Activated CD4-positive, CD25-positive, alpha-beta regulatory T cell (primary cell): ENCODE data around the gene TMEM127.
A peak's percentile ranks its signal among the peaks of the same experiment; 100 is the strongest.
"Not testable (repeated sequence)": the region's sequence is repeated elsewhere in the genome, so short reads cannot be mapped to it uniquely, and the experiment has no call there.

Source experiments
- DNase-seq, 4 experiments: peaks; one replicate each; lab custom pipeline; 2025; lab: John Stamatoyannopoulos, UW

TMEM127 gene

DNA sequence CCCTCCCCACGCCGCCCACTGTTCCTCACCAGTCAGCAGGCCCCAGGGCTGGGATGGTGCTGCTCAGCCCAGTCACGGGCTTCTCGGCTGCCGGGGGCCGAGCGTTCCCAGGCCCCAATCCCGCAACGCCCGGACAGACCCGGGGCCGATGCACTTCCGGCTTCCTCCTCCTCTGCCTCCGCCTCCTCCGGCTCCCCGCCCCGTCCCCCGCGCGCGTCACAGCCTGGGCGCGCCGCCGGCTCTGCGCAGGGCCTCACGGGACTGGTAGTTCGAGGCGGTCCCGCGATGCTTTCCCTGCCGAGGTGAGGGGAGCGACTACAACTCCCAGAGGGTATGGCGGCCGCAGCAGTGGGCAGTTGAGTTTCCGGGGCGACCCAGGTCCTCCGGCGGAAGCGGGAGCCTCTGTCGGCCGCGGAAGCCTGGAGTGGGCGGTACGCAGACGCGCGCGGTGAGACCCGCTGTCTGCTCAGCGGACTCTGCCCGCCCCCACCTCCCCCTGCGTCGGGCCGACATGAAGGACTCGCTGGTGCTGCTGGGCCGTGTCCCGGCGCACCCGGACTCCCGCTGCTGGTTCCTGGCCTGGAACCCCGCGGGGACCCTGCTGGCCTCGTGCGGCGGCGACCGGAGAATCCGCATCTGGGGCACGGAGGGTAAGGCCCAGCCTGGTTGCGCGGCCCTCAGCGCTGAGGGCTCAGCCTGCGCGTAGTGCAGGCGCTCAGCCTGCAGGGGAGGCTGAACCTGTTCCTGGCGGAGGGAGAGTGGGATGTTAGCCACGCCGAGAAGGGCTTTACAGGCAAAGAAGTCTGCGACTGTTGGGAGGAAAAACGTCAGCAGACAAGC lies at the start of gene TMEM127, which contains the start of gene CIAO1:
TSS of gene TMEM127 (minus strand) at position 158 of the 840 bp plus-strand sequence. CDS start 616 bp downstream, outside the sequence.
TSS of gene CIAO1 (plus strand) at position 386 of the 840 bp plus-strand sequence. CDS start at position 512, 126 bp downstream.
- DNase-seq = peak; percentile 95 to 98 (median 96)

DNA sequence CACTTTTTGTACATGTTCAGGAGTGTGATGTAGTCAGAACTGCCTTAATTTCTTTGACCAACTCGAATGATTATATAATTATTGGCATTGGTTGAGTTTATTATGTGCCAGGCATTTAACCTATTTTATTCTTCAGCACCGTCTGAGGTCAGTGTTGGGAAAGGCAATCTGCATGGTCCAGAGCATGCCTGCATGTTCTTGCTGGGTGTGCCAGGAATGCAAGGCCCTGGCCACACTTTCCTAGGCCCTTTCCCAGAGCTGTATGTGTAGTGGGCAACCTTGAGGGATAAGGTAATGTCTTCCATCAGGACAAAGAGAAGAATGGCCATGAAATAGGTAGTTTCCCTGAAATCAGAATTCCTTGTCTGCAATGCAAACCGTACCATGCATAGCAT lies 49.2 kb upstream of the TMEM127 start:
- no peak for DNase-seq

DNA sequence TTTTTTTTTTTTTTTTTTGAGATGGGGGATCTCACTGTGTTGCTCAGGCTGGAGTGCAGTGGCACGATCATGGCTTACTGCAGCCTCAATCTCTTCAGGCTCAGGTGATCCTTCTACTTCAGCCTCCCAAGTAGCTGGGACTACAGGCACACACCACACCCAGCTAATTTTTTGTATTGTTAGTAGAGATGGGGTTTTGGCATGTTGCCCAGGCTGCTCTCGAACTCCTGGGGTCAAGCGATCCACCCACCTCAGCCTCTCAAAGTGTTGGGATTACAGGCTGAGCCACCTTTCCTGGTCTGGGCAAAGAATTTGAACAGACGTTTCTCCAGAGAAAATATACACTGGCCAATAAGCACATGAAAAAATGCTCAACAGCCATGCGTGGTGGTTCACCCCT lies 42.5 kb upstream of the TMEM127 start:
- DNase-seq = no peak

DNA sequence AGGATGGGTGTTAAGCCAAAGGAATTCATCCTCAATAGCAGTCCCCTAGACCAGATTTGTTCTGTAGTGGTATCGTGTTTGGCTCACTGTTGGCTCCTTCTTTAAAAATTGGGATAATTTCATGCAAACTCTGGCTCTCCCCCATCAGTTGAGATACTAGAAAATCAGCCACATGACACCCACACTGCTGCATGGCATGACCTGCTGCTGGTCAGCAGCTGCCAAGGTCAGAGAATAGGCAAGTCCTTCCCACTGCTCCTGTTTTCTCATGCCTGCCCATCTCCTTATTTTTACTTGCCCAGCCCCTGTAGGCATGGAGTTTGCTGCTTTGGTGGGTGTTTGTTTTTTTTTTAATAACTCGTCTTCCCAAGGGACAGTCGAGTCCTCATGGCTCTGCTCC lies 40.6 kb upstream of the TMEM127 start:
- no peak for DNase-seq

DNA sequence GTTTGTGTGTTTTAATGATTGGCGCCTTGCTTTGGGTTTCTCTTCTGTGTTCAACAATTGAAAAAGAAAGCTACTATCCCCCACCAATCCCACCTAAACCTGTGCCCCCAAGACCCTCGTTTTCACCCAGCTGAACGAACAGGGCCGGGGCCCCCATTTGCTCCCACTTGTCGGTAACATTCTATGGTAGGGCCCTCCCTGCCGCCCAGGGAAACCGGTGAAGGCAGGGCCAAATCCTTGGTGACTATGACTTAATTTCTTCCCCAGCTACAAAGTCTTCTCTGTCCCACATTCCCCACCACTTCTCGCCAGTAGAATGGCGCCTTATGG lies 40.1 kb upstream of the TMEM127 start:
- DNase-seq = no peak

DNA sequence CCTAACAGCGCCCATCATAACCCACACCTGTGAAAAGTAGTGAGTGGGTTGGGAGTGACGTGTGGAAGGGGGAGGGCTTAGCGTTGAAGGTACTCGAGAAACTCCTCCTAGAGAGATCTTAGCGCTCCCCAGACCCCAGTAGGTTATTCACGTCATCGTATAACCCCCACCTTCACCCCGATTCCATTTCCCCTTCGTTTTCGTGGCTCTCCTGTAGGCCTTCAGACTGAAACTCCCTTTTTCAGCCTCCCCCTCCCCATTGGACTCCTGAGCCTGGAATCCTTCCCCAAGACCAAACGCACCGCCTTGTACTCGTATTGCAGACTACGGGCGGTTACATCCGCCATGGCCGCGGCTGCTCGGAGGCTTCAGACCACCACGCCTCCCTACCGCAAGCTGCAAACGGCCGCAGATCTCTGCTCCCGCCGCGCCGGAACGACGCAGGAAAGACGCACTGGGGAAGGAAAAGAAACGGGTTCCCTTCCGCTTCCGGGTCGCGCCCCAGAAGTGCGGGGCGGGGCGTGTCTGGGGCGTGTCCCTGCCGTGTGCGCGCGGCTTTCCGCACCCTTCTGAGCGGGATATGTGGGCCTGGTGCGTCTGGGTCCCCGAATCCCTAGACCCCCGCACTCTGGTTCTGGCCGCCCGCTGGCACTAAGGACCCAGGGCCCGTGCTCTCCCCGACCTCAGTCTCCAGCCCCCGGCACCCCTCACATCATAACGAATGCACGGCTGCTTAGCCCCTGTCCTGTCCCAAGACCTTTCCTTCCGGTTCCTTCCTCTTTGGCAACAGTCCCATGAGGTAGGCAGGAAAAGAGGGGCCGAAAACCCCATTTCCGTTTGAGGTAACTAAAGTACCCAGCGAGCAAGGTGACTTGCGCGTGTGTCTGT lies 39.5 kb upstream of the TMEM127 start, which contains the start of gene SNRNP200:
TSS of gene SNRNP200 (minus strand) at position 456 of the 888 bp plus-strand sequence. CDS start at position 347, 109 bp downstream.
- peak; percentile 69 to 83 (median 80) for DNase-seq

DNA sequence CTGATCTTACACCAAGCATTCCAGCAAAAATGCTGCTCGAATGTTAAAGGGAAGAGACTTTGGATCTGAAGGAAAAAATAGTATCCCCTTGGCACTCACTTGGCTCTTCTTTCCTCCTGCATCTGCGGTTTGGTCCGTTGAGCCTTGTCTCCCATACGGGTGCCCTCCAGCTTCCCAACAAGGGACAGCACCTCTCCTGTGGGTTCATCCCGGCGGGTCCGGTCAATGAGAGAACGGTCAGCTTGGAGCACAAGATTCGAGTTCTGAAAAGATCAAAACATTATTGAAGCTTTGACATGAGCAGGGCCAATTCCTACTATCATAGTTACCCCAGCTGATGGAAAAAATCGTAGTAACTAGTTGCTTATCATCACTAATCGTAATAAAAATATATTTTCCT lies 38.8 kb upstream of the TMEM127 start:
- no peak for DNase-seq

- no peak for DNase-seq
These were observed 36.1 kb upstream of the TMEM127 start for GRCh38 chr2:96301865-96302264.

- DNase-seq = no peak
These were observed 31.1 kb upstream of the TMEM127 start for GRCh38 chr2:96296925-96297324.

- DNase-seq = not testable (repeated sequence)
These were observed 28.5 kb upstream of the TMEM127 start for GRCh38 chr2:96294271-96294670.

DNA sequence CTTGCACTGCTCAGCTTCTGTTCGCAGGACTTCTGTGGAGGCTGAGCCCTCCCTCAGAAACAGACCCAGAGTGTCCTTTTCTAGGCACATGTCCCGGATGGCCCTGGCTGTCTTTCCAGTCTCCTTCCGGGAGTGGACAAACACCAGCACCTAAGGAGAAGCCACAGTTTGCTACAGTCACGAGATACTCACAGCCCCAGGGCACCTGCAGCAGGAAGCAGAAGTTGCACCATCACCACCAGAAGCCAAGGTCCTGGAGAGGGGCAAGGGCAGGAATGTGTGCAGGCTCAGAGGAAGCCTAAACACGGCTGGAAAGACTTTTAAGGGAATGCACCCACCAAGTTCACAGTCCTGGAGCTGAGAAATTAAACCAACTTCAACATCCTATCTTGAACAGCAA lies 26.0 kb upstream of the TMEM127 start:
- no peak for DNase-seq

- no peak for DNase-seq
These were observed 21.6 kb upstream of the TMEM127 start for GRCh38 chr2:96287273-96287856.

DNA sequence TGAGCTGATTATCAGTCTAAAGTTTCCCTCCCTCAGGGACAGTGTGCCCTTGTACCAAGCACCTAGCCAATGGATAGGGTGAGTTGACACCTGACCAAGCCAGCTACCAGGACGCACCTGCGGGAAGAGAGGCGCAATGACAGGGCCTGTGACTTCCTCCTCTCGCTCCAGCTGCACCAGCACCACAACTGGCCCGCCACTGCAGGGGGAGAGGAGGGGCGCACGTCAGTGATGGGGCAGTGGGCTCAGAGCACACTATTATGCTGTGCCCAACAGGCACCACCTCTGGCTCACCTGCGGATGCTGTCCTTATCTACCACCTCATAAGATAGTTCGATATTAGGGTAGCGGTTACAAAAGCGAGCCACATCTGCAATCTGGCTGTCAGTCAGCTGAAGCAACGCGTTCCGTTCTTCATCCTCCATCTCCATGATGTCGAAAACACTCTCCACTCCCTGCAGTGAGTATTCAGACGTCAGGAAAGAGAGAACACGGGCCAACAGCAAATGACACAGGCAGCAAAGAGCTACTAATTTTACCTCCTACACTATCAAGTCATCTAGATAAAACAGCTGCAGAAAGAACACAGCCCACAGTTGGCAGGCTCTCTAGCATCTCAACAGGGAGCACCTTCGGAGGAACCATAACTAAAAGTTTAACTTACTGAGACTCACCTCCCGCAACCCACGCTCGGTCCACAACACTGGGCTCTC lies 11.1 kb upstream of the TMEM127 start:
- no peak for DNase-seq

- no peak for DNase-seq
These were observed 8.7 kb upstream of the TMEM127 start for GRCh38 chr2:96274355-96275056.

GRCh38 chr2:96273763-96274162 lies 8.0 kb upstream of the TMEM127 start:
- no peak for DNase-seq

- DNase-seq = no peak
These were observed 6.2 kb upstream of the TMEM127 start for GRCh38 chr2:96271995-96272394.

- peak in 2 of 4 experiments; percentile 5 to 25 for DNase-seq
These were observed 1.6 kb upstream of the TMEM127 start for GRCh38 chr2:96267159-96267971.

GRCh38 chr2:96265349-96265839 lies 403 bp downstream of the TMEM127 start:
- peak in 1 of 4 experiments; percentile 47 for DNase-seq

- DNase-seq = peak in 1 of 4 experiments; percentile 12
These were observed 995 bp downstream of the TMEM127 start for GRCh38 chr2:96264656-96265348.
